IMR-90 (cell line): ENCODE results near the gene RAPGEF1. TPM values are rescaled to one million over a fixed set of nuclear protein-coding genes. Genes with fewer than 3 reads are reported as not detected.

Experiments
- ATAC-seq: fragments of 200-7000 bp; cut with Tn5 transposase; 2 replicates; pipeline ENCODE4 v1.9.1; 2020; ENCODE audit warnings: low read depth, mild to moderate bottlenecking, moderate library complexity
- BruUV-seq: library from RNA; stranded (reverse); fragments of 400-500 nt; replicated peaks from 2 replicates; lab custom pipeline; 2021; lab: Mats Ljungman, UMichigan
- CTCF ChIA-PET: fragments of 300-600 bp; formaldehyde crosslinking; extraction: SDS; loops from one replicate; lab custom pipeline; 2021; ENCODE audit warnings: antibody characterized with exemption; lab: Yijun Ruan, JAX
- POLR2A ChIA-PET: fragments of 300-600 bp; sonication (Branson Sonifier 250); formaldehyde crosslinking; loops from one replicate; lab custom pipeline; 2022; ENCODE audit warnings: antibody characterized with exemption; ENCODE audit not compliant: unreplicated experiment; lab: Charles Lee
- DNase-seq: peaks from one replicate; pipeline ENCODE4 v3.0.0; 2013
- H2AFZ ChIP-seq: replicated peaks from 2 replicates; pipeline ENCODE3; 2013; ENCODE audit warnings: low read length, mild to moderate bottlenecking; ENCODE audit not compliant: poor library complexity
- H2AK5ac ChIP-seq: 2 replicates; pipeline ENCODE4 v1.6.1; 2013; ENCODE audit warnings: low read depth, low read length, inconsistent platforms
- H2AK9ac ChIP-seq: replicated peaks from 2 replicates; pipeline ENCODE3; 2013; ENCODE audit warnings: mild to moderate bottlenecking, low read depth, low read length, moderate library complexity; ENCODE audit not compliant: poor library complexity
- H2BK120ac ChIP-seq: 2 replicates; pipeline ENCODE4 v1.6.1; 2013; ENCODE audit warnings: low read depth, low read length, inconsistent platforms
- H2BK15ac ChIP-seq: 3 replicates; pipeline ENCODE4 v1.6.1; 2013; ENCODE audit warnings: low read depth, low read length, inconsistent platforms
- H2BK20ac ChIP-seq: 2 replicates; pipeline ENCODE4 v1.6.1; 2013; ENCODE audit warnings: low read depth, mild to moderate bottlenecking, inconsistent platforms, low read length, moderate library complexity
- H2BK5ac ChIP-seq: 2 replicates; pipeline ENCODE4 v1.6.1; 2013; ENCODE audit warnings: mild to moderate bottlenecking, low read depth, low read length, inconsistent platforms; ENCODE audit not compliant: poor library complexity, severe bottlenecking
- H3K14ac ChIP-seq: replicated peaks from 2 replicates; pipeline ENCODE4 v1.6.1; 2013; ENCODE audit warnings: low read depth, low read length, inconsistent platforms
- H3K18ac ChIP-seq: 2 replicates; pipeline ENCODE4 v1.6.1; 2013; ENCODE audit warnings: low read depth, low read length, control low read depth
- H3K23ac ChIP-seq: 2 replicates; pipeline ENCODE4 v1.6.1; 2013; ENCODE audit warnings: low read depth, low read length, inconsistent platforms
- H3K27ac ChIP-seq: 2 replicates; pipeline ENCODE4 v1.5.1; 2013; ENCODE audit warnings: mild to moderate bottlenecking, control low read depth, low read length; ENCODE audit not compliant: insufficient read depth
- H3K27me3 ChIP-seq: 2 replicates; pipeline ENCODE4 v1.6.1; 2013; ENCODE audit warnings: low read length; ENCODE audit not compliant: control insufficient read depth, insufficient read depth
- H3K36me3 ChIP-seq: 2 replicates; pipeline ENCODE4 v1.6.1; 2013; ENCODE audit warnings: low read length, mixed read lengths; ENCODE audit not compliant: control insufficient read depth, insufficient read depth
- H3K4ac ChIP-seq: 2 replicates; pipeline ENCODE4 v1.6.1; 2013; ENCODE audit warnings: low read depth, low read length, inconsistent platforms
- H3K4me1 ChIP-seq: 2 replicates; pipeline ENCODE4 v1.6.1; 2013; ENCODE audit warnings: low read length, mixed read lengths; ENCODE audit not compliant: control insufficient read depth, insufficient read depth
- H3K4me2 ChIP-seq: 2 replicates; pipeline ENCODE4 v1.6.1; 2013; ENCODE audit warnings: low read depth, mild to moderate bottlenecking, control low read depth, low read length, moderate library complexity
- H3K4me3 ChIP-seq: 2 replicates; pipeline ENCODE4 v1.5.1; 2013; ENCODE audit warnings: low read depth, mild to moderate bottlenecking, control low read depth, low read length, moderate library complexity; ENCODE audit not compliant: insufficient read depth
- H3K56ac ChIP-seq: 2 replicates; pipeline ENCODE4 v1.6.1; 2013; ENCODE audit warnings: low read length, inconsistent platforms; ENCODE audit not compliant: insufficient read depth; ENCODE audit errors: extremely low read depth
- H3K79me1 ChIP-seq, 2 experiments: 2 replicates each; pipeline ENCODE4 v1.6.1; 2013; ENCODE audit warnings: low read length in 2 of 2, inconsistent platforms in 1 of 2, low read depth in 1 of 2
- H3K9ac ChIP-seq: 2 replicates; pipeline ENCODE4 v1.6.1; 2013; ENCODE audit warnings: low read depth, low read length, control low read depth
- H3K9me1 ChIP-seq: 2 replicates; pipeline ENCODE4 v1.6.1; 2013; ENCODE audit warnings: low read length, inconsistent platforms; ENCODE audit not compliant: insufficient read depth
- H3K9me3 ChIP-seq: 2 replicates; pipeline ENCODE4 v1.6.1; 2013; ENCODE audit warnings: low read length; ENCODE audit not compliant: control insufficient read depth, insufficient read depth
- H4K20me1 ChIP-seq: 2 replicates; pipeline ENCODE4 v1.6.1; 2013; ENCODE audit warnings: low read length, inconsistent platforms; ENCODE audit not compliant: insufficient read depth
- H4K5ac ChIP-seq: 2 replicates; pipeline ENCODE4 v1.6.1; 2013; ENCODE audit warnings: mild to moderate bottlenecking, low read depth, low read length, control low read depth
- H4K8ac ChIP-seq, 2 experiments: 2 replicates each; pipeline ENCODE4 v1.6.1; 2013; ENCODE audit warnings: low read depth in 2 of 2, low read length in 2 of 2, control low read depth in 1 of 2, inconsistent platforms in 1 of 2
- H4K91ac ChIP-seq: 2 replicates; pipeline ENCODE4 v1.6.1; 2013; ENCODE audit warnings: low read depth, low read length, inconsistent platforms; ENCODE audit not compliant: insufficient read depth
- CEBPB ChIP-seq: IDR thresholded peaks from 2 replicates; pipeline ENCODE4 v1.6.1; 2012; ENCODE audit warnings: low read depth, low read length, improper control_type of control experiment
- RFX5 ChIP-seq: IDR thresholded peaks from 2 replicates; pipeline ENCODE4 v1.8.0; 2012; ENCODE audit warnings: low read depth, mild to moderate bottlenecking, low read length, moderate library complexity
- whole genome bisulfite sequencing, 2 experiments: methylation state at CpG; one replicate each; pipeline versions ENCODE4 v1.1.5 to v1.1.7; 2013; ENCODE audit warnings: missing lambda C conversion rate in 2 of 2; ENCODE audit not compliant: insufficient read length in 1 of 2; ENCODE audit errors: extremely low coverage in 2 of 2; 5-methylcytosine and 5-hydroxymethylcytosine counted together
- dilution Hi-C: fragments of 300-500 bp; cut with HindIII; formaldehyde crosslinking; loops from one replicate; pipeline ENCODE4 v1.14.3; 2018; ENCODE audit warnings: low sequenced_read_pairs; ENCODE audit not compliant: unreplicated experiment
- in situ Hi-C: fragments of 300-500 bp; cut with MboI; formaldehyde crosslinking; loops from 3 replicates; pipeline ENCODE4 v1.14.3; 2019; ENCODE audit warnings: low sequenced_read_pairs, inconsistent platforms, mixed read lengths
- intact Hi-C: fragments of 100-400 bp; cut with micrococcal nuclease; formaldehyde crosslinking; loops from 2 replicates; pipeline ENCODE4 v1.10.0; 2022
- polyA plus RNA-seq, 3 experiments: library from polyadenylated mRNA; depleted of rRNA; stranded (reverse); fragments of >200 nt; gene quantifications; 2 replicates each; pipeline ENCODE4 v1.2.3, GENCODE V29; 2012; ENCODE audit warnings: low replicate concordance in 1 of 3
- total RNA-seq: library from RNA; depleted of rRNA; stranded (reverse); fragments of >200 nt; gene quantifications from 2 replicates; pipeline ENCODE4 v1.2.3, GENCODE V29; 2012

RAPGEF1 gene
- total and polyA plus RNA-seq, 2 of the 4 experiments (the other 2 are of a cell fraction): 13.1 to 22.3 TPM

GRCh38 chr9:131708226-131709002, 31.5 kb downstream of the RAPGEF1 start:
- POLR2A ChIA-PET: no interaction called here
- peak overlapping the region; percentile 73 for H4K91ac ChIP-seq
- H2AFZ ChIP-seq: peak overlapping the region; percentile 16
- peak overlapping the region; percentile 45 for H2BK20ac ChIP-seq
- H3K36me3 ChIP-seq: no peaks in the 10 kb centered on the region
- H2AK9ac ChIP-seq: peak overlapping the region; percentile 47
- H4K20me1 ChIP-seq: peaks cover 33% of the 10 kb centered on the region
- H4K8ac ChIP-seq: peak overlapping the region; percentile 15 to 70; a peak in 2 of 4 replicates
- H3K9me3 ChIP-seq: no peaks in the 10 kb centered on the region
- peaks cover 16% of the 10 kb centered on the region for H3K4me1 ChIP-seq
- no peak for DNase-seq
- no peak overlapping the region for H3K56ac ChIP-seq
- 86% methylated on average over 5 of the region's 13 CpGs; no CpG with 5 or more reads in 1 of the 2 experiments for whole genome bisulfite sequencing, 2 experiments
- CTCF ChIA-PET: no interaction called here
- peak; percentile 12 for ATAC-seq
- H3K23ac ChIP-seq: peak overlapping the region; percentile 4; the same call in 1 of the 2 replicates
- no TSS peak for BruUV-seq
- H4K5ac ChIP-seq: no peak overlapping the region; the same call in 1 of the 2 replicates
- dilution Hi-C loops: no loop called here
- in situ Hi-C loops: no loop called here
- H2BK120ac ChIP-seq: peak overlapping the region; percentile 86
- H2AK5ac ChIP-seq: peak overlapping the region; percentile 94
- peak overlapping the region; percentile 86 for H3K14ac ChIP-seq
- H3K18ac ChIP-seq: peak overlapping the region; percentile 19; the same call in 1 of the 2 replicates
- peak overlapping the region; percentile 74 for H2BK5ac ChIP-seq
- no peak for TF ChIP-seq RFX5
- TF ChIP-seq CEBPB: 0 out of 2 replicates have a peak, but pooled peaks have one; percentile 36
- H3K79me1 ChIP-seq: peaks cover 49 to 96% of the 10 kb centered on the region in 2 experiments
- H2BK15ac ChIP-seq: peak overlapping the region; percentile 72; the same call in 1 of the 3 replicates
- no peaks in the 10 kb centered on the region for H3K27me3 ChIP-seq
- peak overlapping the region; percentile 2; the same call in 1 of the 2 replicates for H3K27ac ChIP-seq
- intact Hi-C loops: no loop called here
- 0 out of 2 replicates have a peak overlapping the region, but pooled peaks have one; percentile 27 for H3K4me2 ChIP-seq
- peak overlapping the region; percentile 74 for H3K4ac ChIP-seq
- peaks cover 29% of the 10 kb centered on the region for H3K9me1 ChIP-seq
- H3K4me3 ChIP-seq: no peak overlapping the region
- H3K9ac ChIP-seq: no peak overlapping the region; the same call in 1 of the 2 replicates
